H54 (cell line): ENCODE results near the gene KRTAP13-4.

Experiments
- DNase-seq: peaks from one replicate; pipeline ENCODE4 v3.0.0; 2011; ENCODE audit warnings: low spot score, mixed read lengths; ENCODE audit not compliant: insufficient read length
- FAIRE-seq: peaks from 3 replicates; lab custom pipeline; 2011; peaks lifted over from hg19 to GRCh38; lab: Jason Lieb, UNC
- POLR2A ChIP-seq: IDR thresholded peaks from 2 replicates; pipeline ENCODE4 v1.6.1; 2011; ENCODE audit warnings: low read depth, mild to moderate bottlenecking, low read length

The KRTAP13-4 gene, protein sequence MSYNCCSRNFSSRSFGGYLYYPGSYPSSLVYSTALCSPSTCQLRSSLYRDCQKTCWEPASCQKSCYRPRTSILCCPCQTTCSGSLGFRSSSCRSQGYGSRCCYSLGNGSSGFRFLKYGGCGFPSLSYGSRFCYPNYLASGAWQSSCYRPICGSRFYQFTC

DNA sequence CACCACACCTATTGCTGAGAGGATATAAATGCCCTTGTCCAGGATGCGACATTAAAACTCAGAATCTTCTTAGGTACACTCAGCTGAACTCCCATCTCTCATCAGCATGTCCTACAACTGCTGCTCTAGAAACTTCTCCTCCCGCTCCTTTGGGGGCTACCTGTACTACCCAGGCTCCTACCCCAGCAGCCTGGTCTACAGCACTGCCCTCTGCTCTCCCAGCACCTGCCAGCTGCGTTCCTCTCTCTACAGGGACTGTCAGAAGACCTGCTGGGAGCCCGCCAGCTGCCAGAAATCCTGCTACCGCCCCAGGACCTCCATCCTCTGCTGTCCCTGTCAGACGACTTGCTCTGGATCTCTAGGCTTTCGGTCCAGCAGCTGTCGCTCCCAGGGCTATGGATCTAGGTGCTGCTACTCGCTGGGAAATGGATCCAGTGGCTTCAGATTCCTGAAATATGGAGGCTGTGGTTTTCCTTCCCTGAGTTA is at the start of gene KRTAP13-4:
Gene KRTAP13-4, plus strand, starts transcription at position 51 of the 486 bp plus-strand sequence. Its CDS starts 56 bp downstream, at position 107.
- FAIRE-seq (no peak), DNase-seq (no peak)
- no peak for TF ChIP-seq POLR2A

DNA sequence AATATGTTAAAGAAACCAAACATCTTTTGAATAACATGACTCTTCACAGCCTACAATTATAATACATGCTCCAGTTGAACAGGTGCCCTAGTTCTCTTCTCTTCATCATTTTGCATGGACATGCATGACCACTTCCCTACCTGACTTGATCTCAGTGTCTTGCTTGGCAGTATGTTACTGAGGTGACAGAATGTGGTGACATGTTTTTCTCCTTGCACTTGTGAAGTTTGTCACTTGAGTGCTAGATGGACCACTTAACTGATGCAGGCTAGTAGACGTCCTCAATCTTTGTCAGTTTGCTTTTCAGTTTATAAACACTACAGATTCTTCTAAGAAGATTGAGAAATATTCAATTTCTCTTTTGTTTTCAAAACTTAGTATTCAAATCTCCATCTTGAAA is 47.8 kb upstream of the KRTAP13-4 start:
- DNase-seq (no peak), FAIRE-seq (no peak)
- TF ChIP-seq POLR2A = no peak

DNA sequence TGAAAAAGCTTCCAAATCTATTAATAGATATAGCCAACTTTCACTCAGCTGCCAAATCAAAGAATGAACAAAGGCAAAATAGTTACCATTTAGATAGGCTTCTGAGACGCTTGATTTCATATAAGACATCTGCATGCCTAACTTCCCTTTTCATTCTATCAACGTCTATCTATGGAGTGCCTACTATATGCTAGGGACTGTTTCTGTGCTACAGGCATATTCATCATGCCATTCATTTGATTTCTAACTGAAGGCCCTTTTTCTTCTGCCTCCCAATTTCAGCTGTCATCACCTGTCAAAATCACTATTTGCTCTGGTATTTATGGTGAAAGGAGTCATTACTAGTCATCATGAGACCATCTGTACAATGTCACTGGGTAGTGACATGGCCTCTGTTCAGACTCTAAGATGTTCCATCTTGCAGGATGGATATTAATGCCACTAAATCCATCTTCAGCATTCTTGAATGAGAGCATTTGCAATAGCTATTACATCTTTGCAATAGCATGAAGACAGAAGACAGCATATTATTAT is 38.5 kb upstream of the KRTAP13-4 start:
- FAIRE-seq (no peak), DNase-seq (no peak)

DNA sequence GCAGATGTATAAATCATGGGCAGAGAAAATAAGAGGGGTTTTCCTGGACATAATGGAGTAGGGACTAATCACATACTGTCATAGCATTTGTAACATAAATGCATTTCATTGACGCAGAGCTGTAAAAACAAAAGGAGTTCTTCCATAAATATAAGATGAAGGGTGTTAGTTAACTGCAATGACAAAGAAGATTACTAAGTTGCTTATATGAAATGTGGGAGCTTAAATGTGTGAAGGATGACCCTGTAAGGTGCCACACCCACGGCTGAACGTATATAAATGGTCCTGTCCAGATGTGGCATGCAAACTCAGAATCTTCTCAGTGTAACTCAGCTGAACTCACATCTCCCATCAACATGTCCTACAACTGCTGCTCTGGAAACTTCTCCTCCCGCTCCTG is 34.3 kb upstream of the KRTAP13-4 start, which contains the start of gene KRTAP13-1:
Gene KRTAP13-1, plus strand, starts transcription at position 301 of the 400 bp plus-strand sequence. Its CDS starts 56 bp downstream, at position 357.
- no peak for DNase-seq
- no peak for TF ChIP-seq POLR2A

More for the DNA sequence above, 38.5 kb upstream of the KRTAP13-4 start:
- no peak for TF ChIP-seq POLR2A

DNA sequence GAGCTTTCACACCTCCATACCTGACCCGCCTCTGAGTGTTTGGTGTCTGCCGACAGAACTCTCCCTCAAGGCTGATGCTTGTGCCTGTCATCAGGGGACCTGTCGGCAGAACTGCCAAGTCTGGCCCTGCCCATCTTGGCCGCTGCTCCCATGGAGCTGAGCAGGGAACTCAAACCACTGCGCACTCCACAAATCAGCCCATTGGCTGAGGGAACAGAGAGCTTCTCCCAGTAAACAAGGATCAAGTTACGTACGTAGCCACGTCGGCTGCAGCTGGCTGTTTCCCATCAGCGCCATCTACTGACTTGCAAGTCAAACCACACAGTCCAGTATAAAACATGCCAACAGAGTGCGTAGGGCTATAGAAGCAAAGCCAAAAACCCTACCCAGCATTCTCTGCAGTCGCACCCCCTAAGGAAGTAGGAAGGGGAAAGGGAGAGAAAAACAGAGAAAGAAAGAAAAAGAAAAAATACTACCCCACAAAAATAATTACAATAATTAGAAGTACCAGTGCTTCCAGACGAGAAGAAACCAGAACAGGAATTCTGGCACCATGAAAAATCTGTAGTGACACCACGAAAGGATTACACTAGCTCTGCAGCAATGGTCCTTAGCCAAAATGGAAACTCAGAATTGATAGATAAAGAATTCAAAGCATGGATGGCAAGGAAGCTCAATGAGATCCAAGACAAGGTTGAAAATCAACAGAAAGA is 21.1 kb upstream of the KRTAP13-4 start:
- FAIRE-seq (peak; percentile 89), DNase-seq (peak; percentile 25)
- TF ChIP-seq POLR2A = no peak

More for the DNA sequence above, 34.3 kb upstream of the KRTAP13-4 start, which contains the start of gene KRTAP13-1:
- FAIRE-seq = no peak

DNA sequence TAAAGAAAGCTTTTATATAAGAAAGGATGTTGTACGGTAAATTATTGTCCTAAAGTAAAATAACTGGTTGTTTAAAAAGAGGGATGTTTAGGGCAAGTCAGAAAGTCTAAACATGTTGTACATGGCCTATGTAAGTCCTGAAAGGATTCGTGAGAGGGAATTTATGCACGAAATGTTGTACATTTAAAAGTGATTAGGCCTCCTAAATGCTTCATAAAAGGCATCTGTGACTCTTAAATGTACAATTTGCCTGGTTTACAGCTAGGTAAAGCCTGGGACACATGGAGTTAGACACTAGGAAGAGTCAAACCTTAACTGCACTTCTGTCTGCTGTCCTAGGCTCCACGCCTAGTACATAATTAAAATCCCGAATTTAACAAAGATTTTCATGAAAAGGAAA is 14.0 kb upstream of the KRTAP13-4 start:
- no peak for TF ChIP-seq POLR2A
- DNase-seq (no peak), FAIRE-seq (no peak)

DNA sequence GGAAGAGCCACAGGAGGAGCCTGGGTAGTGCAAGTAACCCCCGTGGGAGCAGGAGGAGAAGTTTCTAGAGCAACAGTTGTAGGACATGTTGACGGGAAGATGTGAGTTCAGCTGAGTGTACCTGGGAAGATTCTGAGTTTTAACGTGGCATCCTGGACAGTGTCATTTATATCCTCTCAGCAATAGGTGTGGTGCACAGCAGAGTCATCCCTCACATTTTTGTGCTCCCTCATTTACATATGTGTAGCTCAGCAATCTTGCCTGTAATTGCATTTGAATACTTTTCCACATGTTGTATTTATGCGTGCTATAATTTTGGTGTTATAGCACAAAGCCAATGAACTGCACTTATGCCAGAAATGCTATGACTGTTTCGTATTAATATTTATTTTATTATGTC is 4.2 kb upstream of the KRTAP13-4 start, which contains the start of gene KRTAP13-3:
Gene KRTAP13-3, minus strand, starts transcription at position 101 of the 400 bp plus-strand sequence. Its CDS starts 14 bp downstream, at position 87.
- DNase-seq (no peak), FAIRE-seq (no peak)
- no peak for TF ChIP-seq POLR2A

DNA sequence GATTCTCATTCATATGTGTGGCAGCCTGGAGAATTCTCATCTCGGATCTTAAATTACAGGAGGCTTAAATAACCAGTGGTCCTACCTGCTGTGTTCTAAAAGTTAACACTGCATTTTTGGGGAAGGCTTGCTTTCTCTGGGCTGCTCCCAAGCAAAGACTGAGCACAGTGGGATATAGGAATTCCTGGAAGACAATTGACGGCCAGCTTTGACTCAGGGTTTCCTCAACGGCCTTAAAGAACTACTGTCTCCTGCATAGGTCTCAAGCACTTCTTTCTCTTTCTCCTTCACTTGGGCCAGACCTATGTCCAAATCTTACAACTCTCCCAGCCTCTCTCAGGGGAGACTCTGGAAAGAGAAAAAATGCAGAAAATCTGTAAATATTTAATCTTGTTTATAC is 3.3 kb upstream of the KRTAP13-4 start:
- no peak for FAIRE-seq
- DNase-seq = no peak
- TF ChIP-seq POLR2A = no peak

DNA sequence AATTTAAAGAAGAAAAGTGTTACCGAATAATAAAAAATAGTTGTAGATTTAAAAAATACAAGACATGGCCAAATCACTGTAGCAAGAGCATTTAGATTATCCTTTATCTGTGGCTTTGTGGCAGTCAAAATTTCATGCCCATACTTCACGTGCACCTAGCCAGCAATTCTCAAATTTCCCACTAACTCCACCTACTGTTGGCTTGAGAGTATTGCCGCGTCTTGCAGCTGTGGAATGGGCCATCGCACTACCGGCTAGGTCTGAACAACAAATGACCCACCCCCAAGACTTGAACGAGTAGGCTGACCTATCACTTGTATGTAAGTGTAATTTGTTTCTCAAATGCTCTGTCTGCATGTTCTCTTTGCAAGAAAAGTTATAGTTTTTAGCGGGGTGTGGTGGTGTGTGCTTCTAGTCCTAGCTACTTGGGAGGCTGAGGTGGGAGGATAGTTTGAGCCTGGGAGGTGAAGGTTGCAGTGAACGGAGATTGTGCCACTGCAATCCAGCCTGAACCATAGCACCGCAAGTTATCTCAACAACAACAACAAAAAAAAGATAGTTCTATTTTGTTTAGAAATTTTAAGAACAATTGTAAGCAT is 4.1 kb downstream of the KRTAP13-4 start:
- DNase-seq (peak; percentile 4), FAIRE-seq (peak; percentile 90)
- no peak for TF ChIP-seq POLR2A

DNA sequence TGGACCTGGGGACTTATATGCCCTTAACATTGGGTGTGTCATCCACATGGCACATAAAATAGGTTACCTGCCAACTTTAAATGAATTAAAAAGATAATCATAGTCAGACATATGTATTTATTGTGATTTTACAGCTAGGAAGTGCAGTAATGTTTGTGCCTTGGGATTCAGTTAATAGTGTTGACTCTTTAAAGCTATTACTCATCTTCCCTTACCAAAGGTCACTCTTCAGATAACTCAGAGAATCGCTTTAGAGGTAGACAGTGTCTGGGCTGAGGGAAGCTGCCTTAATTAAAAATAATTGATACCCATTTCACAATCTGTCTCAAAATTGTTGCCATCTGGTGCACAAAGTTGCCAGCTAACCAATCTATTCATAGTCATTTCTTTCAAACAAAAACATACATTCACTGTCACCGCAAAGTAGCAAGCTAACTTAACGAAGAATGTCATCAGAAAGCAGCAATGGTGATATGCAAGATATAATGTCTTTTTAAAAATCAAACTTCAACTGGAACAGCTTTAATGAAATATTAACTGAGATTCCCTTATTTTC is 7.1 kb downstream of the KRTAP13-4 start:
- DNase-seq = no peak
- TF ChIP-seq POLR2A = no peak
- FAIRE-seq = no peak

DNA sequence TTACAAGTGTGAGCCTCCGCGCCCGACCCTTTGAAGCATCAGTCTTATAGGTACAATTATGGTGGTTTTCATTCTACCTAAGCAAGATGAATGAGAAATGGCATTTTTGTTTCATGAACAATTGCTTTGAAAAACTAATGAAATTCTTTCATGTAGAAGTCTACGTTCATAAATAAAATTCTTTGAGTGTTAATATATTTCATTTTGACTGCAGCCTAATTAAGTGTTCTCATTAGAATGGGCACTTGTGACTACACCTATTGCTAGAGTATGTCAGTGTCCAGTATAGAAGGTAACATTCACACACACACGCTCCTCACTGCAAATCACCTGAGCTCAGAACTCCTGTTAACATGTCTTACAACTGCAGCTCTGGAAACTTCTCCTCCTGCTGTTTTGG is 10.0 kb downstream of the KRTAP13-4 start, which contains the start of gene KRTAP15-1:
Gene KRTAP15-1, plus strand, starts transcription at position 301 of the 400 bp plus-strand sequence. Its CDS starts 53 bp downstream, at position 354.
- FAIRE-seq = no peak
- DNase-seq = no peak
- no peak for TF ChIP-seq POLR2A

DNA sequence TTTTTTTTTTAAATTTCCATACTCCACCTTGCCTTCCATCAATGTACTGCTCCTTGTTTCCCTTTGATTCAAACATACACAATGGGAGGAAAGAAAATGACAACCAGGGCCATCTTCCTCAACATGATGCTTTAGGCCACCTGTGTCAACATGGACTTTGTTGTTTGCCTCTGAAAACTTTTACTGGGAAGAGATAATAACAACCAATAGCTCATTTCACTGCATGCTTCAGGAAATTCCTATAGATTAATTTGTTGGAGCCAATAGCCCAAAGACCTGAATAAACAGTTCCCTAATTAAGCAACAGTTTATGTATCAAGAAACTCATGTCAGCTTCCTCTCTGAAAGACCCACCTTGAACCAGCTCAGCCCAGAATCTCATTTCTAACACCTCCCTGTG is 13.2 kb downstream of the KRTAP13-4 start:
- no peak for TF ChIP-seq POLR2A
- DNase-seq (no peak), FAIRE-seq (no peak)

DNA sequence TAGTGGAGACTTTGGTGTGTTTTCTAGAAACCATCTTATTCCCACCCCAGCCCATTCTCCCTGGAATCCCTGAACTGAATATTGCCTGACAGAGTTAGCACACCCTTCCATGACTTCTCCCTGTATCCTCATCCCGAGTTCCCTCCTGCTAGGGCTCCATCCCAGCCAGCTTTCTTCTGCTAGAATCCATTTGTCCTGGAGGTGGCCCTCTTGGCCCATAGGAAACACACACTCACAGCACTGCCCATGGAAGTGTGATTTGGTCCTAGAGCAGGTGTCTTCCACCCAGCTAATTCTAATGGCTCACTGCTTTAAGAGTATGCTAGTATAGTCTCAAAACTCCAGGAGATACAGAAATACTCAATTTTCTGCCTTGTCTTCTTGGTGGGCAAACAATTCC is 14.2 kb downstream of the KRTAP13-4 start:
- FAIRE-seq (no peak), DNase-seq (no peak)
- no peak for TF ChIP-seq POLR2A
